Stimulated activated CD8-positive, alpha-beta memory T cell treated with anti-CD3 and anti-CD28 coated beads, Interleukin-2, amount 100 ng/mL, for 48 hours (primary cell): Measurements from ENCODE around the gene ARL14EP.

ENCODE experiments used
- DNase-seq, 2 donors: peaks; one replicate each; pipeline ENCODE4 v3.0.0-alpha.2; 2020; ENCODE audit warnings: low read depth in 2 of 2

The ARL14EP gene

GRCh38 chr11:30380846-30381245, 57.9 kb downstream of the ARL14EP start:
- DNase-seq: no peak

GRCh38 chr11:30381879-30382278, 59.0 kb downstream of the ARL14EP start:
- no peak for DNase-seq
